Transverse colon (tissue), 4 donors: ENCODE results near the gene TIMM17A. TPM values are rescaled to one million over a fixed set of nuclear protein-coding genes. Genes with fewer than 3 reads are reported as not detected.

ENCODE experiments used
- DNase-seq: peaks from one replicate; pipeline ENCODE4 v3.0.0-alpha.2; 2019
- H3K27ac ChIP-seq, 4 donors: fragments of 200-600 bp; sonication (generic); 2 replicates each; pipeline ENCODE4 v1.5.1; 2016 to 2018; ENCODE audit warnings: inconsistent platforms in 4 of 4
- H3K27me3 ChIP-seq: fragments of 200-600 bp; sonication (generic); 2 replicates; pipeline ENCODE4 v1.5.1; 2017; ENCODE audit warnings: inconsistent platforms
- H3K36me3 ChIP-seq, 4 donors: fragments of 200-600 bp; sonication (generic); 2 replicates each; pipeline ENCODE4 v1.5.1; 2017 to 2019; ENCODE audit warnings: inconsistent platforms in 4 of 4
- H3K4me1 ChIP-seq, 4 donors: fragments of 200-600 bp; sonication (generic); 2 replicates each; pipeline ENCODE4 v1.5.1; 2017 to 2020; ENCODE audit warnings: inconsistent platforms in 4 of 4
- H3K4me3 ChIP-seq, 4 donors: fragments of 200-600 bp; sonication (generic); 1 replicate in 1 of 4; 2 replicates in 3 of 4; pipeline versions ENCODE4 v1.5.1 to v1.6.1; 2017 to 2019; ENCODE audit warnings: inconsistent platforms in 4 of 4
- H3K9me3 ChIP-seq, 2 donors: fragments of 200-600 bp; sonication (generic); 2 replicates each; pipeline ENCODE4 v1.5.1; 2017 to 2019; ENCODE audit warnings: inconsistent platforms in 2 of 2
- EP300 ChIP-seq: sonication (generic); formaldehyde crosslinking; IDR thresholded peaks from one replicate; pipeline ENCODE4 v1.6.1; 2017; ENCODE audit warnings: antibody characterized with exemption, low read depth
- POLR2A ChIP-seq: fragments of 450-650 bp; IDR thresholded peaks from one replicate; pipeline ENCODE4 v1.6.1; 2016; ENCODE audit warnings: antibody characterized with exemption, mild to moderate bottlenecking, moderate library complexity
- POLR2AphosphoS5 ChIP-seq, 3 donors: sonication (generic); formaldehyde crosslinking; IDR thresholded peaks; one replicate each; pipeline ENCODE4 v1.6.1; 2016; ENCODE audit warnings: antibody characterized with exemption in 3 of 3
- WGBS, 2 donors: methylation state at CpG; one replicate each; pipeline ENCODE4 v1.1.5; 2018; ENCODE audit warnings: low coverage in 1 of 2; 5-methylcytosine and 5-hydroxymethylcytosine counted together
- in situ Hi-C, 4 donors: fragments of 200-750 bp; cut with MboI; loops; one replicate each; pipeline versions ENCODE4 v1.15.0 to v1.15.1; 2017; ENCODE audit warnings: low sequenced_read_pairs in 3 of 4, low pct_ligation_motif_present in 1 of 4, low pct_unique_long_range_greater_than_20kb in 1 of 4
- intact Hi-C: fragments of 100-400 bp; cut with DNase I; formaldehyde crosslinking; loops from one replicate; pipeline ENCODE4 v1.15.1; 2023; ENCODE audit warnings: low total_unique reads
- total RNA-seq, 4 donors: library from RNA; depleted of rRNA; stranded (reverse); fragments of >200 nt; gene quantifications; one replicate each; pipeline ENCODE4 v1.1.0, GENCODE V29; 2016
- TF ChIP-seq, protein P1 (sequence below), 5 experiments: fragments of 200-600 bp in 3 of 5; fragments of 450-650 bp in 2 of 5; sonication (generic) in 3 of 5; IDR thresholded peaks; 1 replicate in 2 of 5; 2 replicates in 3 of 5; pipeline ENCODE4 v1.5.1; 2016 to 2017; ENCODE audit warnings: antibody characterized with exemption in 5 of 5, inconsistent platforms in 3 of 5, mild to moderate bottlenecking in 2 of 5, moderate library complexity in 1 of 5

TIMM17A gene
- total RNA-seq, 4 donors from 2014 or later: 3.0 to 37.0 (median 33.7) TPM

- no peaks in the 10 kb centered on the region for H3K36me3 ChIP-seq
- H3K27ac ChIP-seq: peak overlapping the region in 3 of 4 donors; percentile 67 to 83 (median 75)
- in situ Hi-C loops (no loop called here), intact Hi-C loops (no loop called here)
- H3K4me1 ChIP-seq: peaks cover 0 to 31% (median 6%) of the 10 kb centered on the region in 4 donors
- 85% methylated on average over 3 of the region's 3 CpGs; no CpG with 5 or more reads in 1 of the 2 donors for WGBS, 2 donors
- no peak overlapping the region for H3K4me3 ChIP-seq
- peaks cover 4% of the 10 kb centered on the region for H3K27me3 ChIP-seq
- TF ChIP-seq POLR2A (no peak), EP300 (no peak), POLR2AphosphoS5 (IDR thresholded peaks at IDR 0.05) (no peak)
- TF ChIP-seq, protein P1, sequence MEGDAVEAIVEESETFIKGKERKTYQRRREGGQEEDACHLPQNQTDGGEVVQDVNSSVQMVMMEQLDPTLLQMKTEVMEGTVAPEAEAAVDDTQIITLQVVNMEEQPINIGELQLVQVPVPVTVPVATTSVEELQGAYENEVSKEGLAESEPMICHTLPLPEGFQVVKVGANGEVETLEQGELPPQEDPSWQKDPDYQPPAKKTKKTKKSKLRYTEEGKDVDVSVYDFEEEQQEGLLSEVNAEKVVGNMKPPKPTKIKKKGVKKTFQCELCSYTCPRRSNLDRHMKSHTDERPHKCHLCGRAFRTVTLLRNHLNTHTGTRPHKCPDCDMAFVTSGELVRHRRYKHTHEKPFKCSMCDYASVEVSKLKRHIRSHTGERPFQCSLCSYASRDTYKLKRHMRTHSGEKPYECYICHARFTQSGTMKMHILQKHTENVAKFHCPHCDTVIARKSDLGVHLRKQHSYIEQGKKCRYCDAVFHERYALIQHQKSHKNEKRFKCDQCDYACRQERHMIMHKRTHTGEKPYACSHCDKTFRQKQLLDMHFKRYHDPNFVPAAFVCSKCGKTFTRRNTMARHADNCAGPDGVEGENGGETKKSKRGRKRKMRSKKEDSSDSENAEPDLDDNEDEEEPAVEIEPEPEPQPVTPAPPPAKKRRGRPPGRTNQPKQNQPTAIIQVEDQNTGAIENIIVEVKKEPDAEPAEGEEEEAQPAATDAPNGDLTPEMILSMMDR (IDR thresholded peaks at IDR 0.05): no peak
- DNase-seq: no peak
- H3K9me3 ChIP-seq: no peaks in the 10 kb centered on the region
Observed at GRCh38 chr1:201928266-201928665, 27.0 kb upstream of the TIMM17A start.

DNA sequence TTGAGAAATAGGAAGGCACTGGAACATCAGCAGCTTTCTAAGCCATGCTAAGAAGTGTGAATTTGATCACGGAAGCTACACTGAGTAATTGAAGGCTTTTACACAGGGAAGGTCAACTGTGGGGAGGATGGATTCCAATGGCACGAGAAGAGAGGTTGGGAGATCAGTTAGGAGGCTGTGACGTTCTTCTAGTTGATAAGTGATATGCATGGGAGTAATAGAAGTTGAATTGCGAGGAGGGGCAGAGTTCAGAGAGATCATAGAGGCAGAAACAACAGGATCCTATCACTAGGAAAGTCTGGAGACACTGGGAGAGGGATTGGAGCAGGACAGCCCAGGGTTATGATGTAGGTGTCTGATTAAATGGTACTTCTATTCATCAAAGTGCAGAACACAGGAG lies 25.2 kb upstream of the TIMM17A start:
- no peaks in the 10 kb centered on the region for H3K36me3 ChIP-seq
- in situ Hi-C loops: no loop called here
- TF ChIP-seq POLR2AphosphoS5 (IDR thresholded peaks at IDR 0.05): no peak
- TF ChIP-seq EP300: no peak
- no peak for TF ChIP-seq POLR2A
- TF ChIP-seq, protein P1 (IDR thresholded peaks at IDR 0.05): no peak

GRCh38 chr1:201930803-201931202 lies 24.5 kb upstream of the TIMM17A start:
- DNase-seq: no peak
- no peaks in the 10 kb centered on the region for H3K9me3 ChIP-seq
- peaks cover 0 to 22% (median 5%) of the 10 kb centered on the region in 4 donors for H3K4me1 ChIP-seq
- H3K27me3 ChIP-seq: peaks cover 4% of the 10 kb centered on the region
- H3K27ac ChIP-seq: peak overlapping the region in 3 of 4 donors; percentile 9 to 65 (median 21)
- in situ Hi-C loops: no loop called here
- H3K36me3 ChIP-seq: no peaks in the 10 kb centered on the region
- WGBS, 2 donors: 61% methylated on average over 5 of the region's 5 CpGs
- intact Hi-C loops: no loop called here
- TF ChIP-seq POLR2A: no peak
- TF ChIP-seq, protein P1 (IDR thresholded peaks at IDR 0.05): no peak
- no peak for TF ChIP-seq POLR2AphosphoS5 (IDR thresholded peaks at IDR 0.05)
- no peak for TF ChIP-seq EP300
- H3K4me3 ChIP-seq: no peak overlapping the region

More for the DNA sequence above, 25.2 kb upstream of the TIMM17A start:
- 64 to 68% methylated on average over 4 of the region's 4 CpGs for WGBS, 2 donors
- intact Hi-C loops: no loop called here
- Histone ChIP-seq H3K27ac (peak overlapping the region in 3 of 4 donors; percentile 15 to 65 (median 21)), H3K9me3 (no peaks in the 10 kb centered on the region), H3K4me3 (no peak overlapping the region), H3K27me3 (peaks cover 4% of the 10 kb centered on the region), H3K4me1 (peaks cover 0 to 27% (median 6%) of the 10 kb centered on the region in 4 donors)
- no peak for DNase-seq

GRCh38 chr1:201933840-201934430 lies 21.4 kb upstream of the TIMM17A start:
- H3K36me3 ChIP-seq: no peaks in the 10 kb centered on the region
- H3K27ac ChIP-seq: peak overlapping the region; percentile 3 to 91 (median 72)
- TF ChIP-seq POLR2A (no peak), POLR2AphosphoS5 (IDR thresholded peaks at IDR 0.05) (no peak), EP300 (no peak)
- TF ChIP-seq, protein P1 (IDR thresholded peaks at IDR 0.05): no peak
- peaks cover 0 to 15% (median 2%) of the 10 kb centered on the region in 4 donors for H3K4me1 ChIP-seq
- intact Hi-C loops (no loop called here), in situ Hi-C loops (no loop called here)
- WGBS, 2 donors: 34 to 50% methylated on average over 2 to 5 of the region's 5 CpGs
- H3K9me3 ChIP-seq: no peaks in the 10 kb centered on the region
- no peaks in the 10 kb centered on the region for H3K27me3 ChIP-seq
- no peak overlapping the region for H3K4me3 ChIP-seq
- no peak for DNase-seq
